Measurements from ENCODE around the gene EZR.

The EZR gene

GRCh38 chr6:158769234-158769770, 49.9 kb downstream of the EZR start:
- Histone ChIP-seq H3K9ac (ENCODE audit: low read depth, low read length) (no peak overlapping the region), H3K4me1 (ENCODE audit: insufficient read depth, low read length) (peaks cover 12% of the 10 kb centered on the region; the same call in 1 of the 2 replicates), H3K9me3 (ENCODE audit: insufficient read depth, low read depth, low read length) (no peaks in the 10 kb centered on the region), H3K4me3 (ENCODE audit: low read length) (no peak overlapping the region), H3K27ac (ENCODE audit: low read length) (no peak overlapping the region), H3K27me3 (ENCODE audit: insufficient read depth, low read length) (no peaks in the 10 kb centered on the region), H3K36me3 (ENCODE audit: insufficient read depth, low read depth, low read length) (peaks cover 100% of the 10 kb centered on the region)

GRCh38 chr6:158768436-158768835, 50.7 kb downstream of the EZR start:
- peaks cover 92% of the 10 kb centered on the region for H3K36me3 ChIP-seq (ENCODE audit: insufficient read depth, low read depth, low read length)
- no peak overlapping the region for H3K4me3 ChIP-seq (ENCODE audit: low read length)
- no peaks in the 10 kb centered on the region for H3K9me3 ChIP-seq (ENCODE audit: insufficient read depth, low read depth, low read length)
- no peak overlapping the region for H3K27ac ChIP-seq (ENCODE audit: low read length)
- H3K9ac ChIP-seq (ENCODE audit: low read depth, low read length): no peak overlapping the region
- H3K27me3 ChIP-seq (ENCODE audit: insufficient read depth, low read length): no peaks in the 10 kb centered on the region
- peaks cover 5% of the 10 kb centered on the region; the same call in 1 of the 2 replicates for H3K4me1 ChIP-seq (ENCODE audit: insufficient read depth, low read length)

- no peak overlapping the region for H3K27ac ChIP-seq (ENCODE audit: low read length)
- no peak overlapping the region for H3K4me3 ChIP-seq (ENCODE audit: low read length)
- H3K4me1 ChIP-seq (ENCODE audit: insufficient read depth, low read length): no peaks in the 10 kb centered on the region
- peaks cover 85% of the 10 kb centered on the region for H3K36me3 ChIP-seq (ENCODE audit: insufficient read depth, low read depth, low read length)
- H3K9ac ChIP-seq (ENCODE audit: low read depth, low read length): no peak overlapping the region
- H3K9me3 ChIP-seq (ENCODE audit: insufficient read depth, low read depth, low read length): no peaks in the 10 kb centered on the region
- no peaks in the 10 kb centered on the region for H3K27me3 ChIP-seq (ENCODE audit: insufficient read depth, low read length)
Observed at GRCh38 chr6:158767709-158768108, 51.5 kb downstream of the EZR start.

GRCh38 chr6:158766621-158767455, 52.3 kb downstream of the EZR start:
- no peak overlapping the region for H3K9ac ChIP-seq (ENCODE audit: low read depth, low read length)
- peaks cover 76% of the 10 kb centered on the region for H3K36me3 ChIP-seq (ENCODE audit: insufficient read depth, low read depth, low read length)
- no peaks in the 10 kb centered on the region for H3K9me3 ChIP-seq (ENCODE audit: insufficient read depth, low read depth, low read length)
- H3K27me3 ChIP-seq (ENCODE audit: insufficient read depth, low read length): no peaks in the 10 kb centered on the region
- no peak overlapping the region for H3K27ac ChIP-seq (ENCODE audit: low read length)
- H3K4me1 ChIP-seq (ENCODE audit: insufficient read depth, low read length): no peaks in the 10 kb centered on the region
- no peak overlapping the region for H3K4me3 ChIP-seq (ENCODE audit: low read length)

- no peak overlapping the region for H3K27ac ChIP-seq (ENCODE audit: low read length)
- peaks cover 63% of the 10 kb centered on the region for H3K36me3 ChIP-seq (ENCODE audit: insufficient read depth, low read depth, low read length)
- no peak overlapping the region for H3K9ac ChIP-seq (ENCODE audit: low read depth, low read length)
- H3K4me3 ChIP-seq (ENCODE audit: low read length): no peak overlapping the region
- no peaks in the 10 kb centered on the region for H3K4me1 ChIP-seq (ENCODE audit: insufficient read depth, low read length)
- no peaks in the 10 kb centered on the region for H3K9me3 ChIP-seq (ENCODE audit: insufficient read depth, low read depth, low read length)
- no peaks in the 10 kb centered on the region for H3K27me3 ChIP-seq (ENCODE audit: insufficient read depth, low read length)
Observed at GRCh38 chr6:158765499-158766068, 53.6 kb downstream of the EZR start.

- Histone ChIP-seq H3K27ac (ENCODE audit: low read length) (no peak overlapping the region), H3K9me3 (ENCODE audit: insufficient read depth, low read depth, low read length) (no peaks in the 10 kb centered on the region), H3K4me3 (ENCODE audit: low read length) (no peak overlapping the region), H3K9ac (ENCODE audit: low read depth, low read length) (no peak overlapping the region), H3K36me3 (ENCODE audit: insufficient read depth, low read depth, low read length) (peaks cover 57% of the 10 kb centered on the region), H3K4me1 (ENCODE audit: insufficient read depth, low read length) (no peaks in the 10 kb centered on the region), H3K27me3 (ENCODE audit: insufficient read depth, low read length) (no peaks in the 10 kb centered on the region)
Observed at GRCh38 chr6:158764926-158765325, 54.2 kb downstream of the EZR start.

- Histone ChIP-seq H3K4me3 (ENCODE audit: low read length) (no peak overlapping the region), H3K9me3 (ENCODE audit: insufficient read depth, low read depth, low read length) (no peaks in the 10 kb centered on the region), H3K27me3 (ENCODE audit: insufficient read depth, low read length) (no peaks in the 10 kb centered on the region), H3K27ac (ENCODE audit: low read length) (no peak overlapping the region), H3K4me1 (ENCODE audit: insufficient read depth, low read length) (no peaks in the 10 kb centered on the region), H3K9ac (ENCODE audit: low read depth, low read length) (no peak overlapping the region), H3K36me3 (ENCODE audit: insufficient read depth, low read depth, low read length) (peaks cover 51% of the 10 kb centered on the region)
Observed at GRCh38 chr6:158764183-158764849, 54.9 kb downstream of the EZR start.

GRCh38 chr6:158763434-158764182, 55.6 kb downstream of the EZR start:
- Histone ChIP-seq H3K27me3 (ENCODE audit: insufficient read depth, low read length) (no peaks in the 10 kb centered on the region), H3K36me3 (ENCODE audit: insufficient read depth, low read depth, low read length) (peaks cover 44% of the 10 kb centered on the region)

GRCh38 chr6:158762787-158763433, 56.3 kb downstream of the EZR start:
- Histone ChIP-seq H3K4me1 (ENCODE audit: insufficient read depth, low read length) (peaks cover 7% of the 10 kb centered on the region; the same call in 1 of the 2 replicates), H3K9ac (ENCODE audit: low read depth, low read length) (no peak overlapping the region), H3K36me3 (ENCODE audit: insufficient read depth, low read depth, low read length) (peaks cover 37% of the 10 kb centered on the region), H3K4me3 (ENCODE audit: low read length) (no peak overlapping the region), H3K27me3 (ENCODE audit: insufficient read depth, low read length) (no peaks in the 10 kb centered on the region), H3K27ac (ENCODE audit: low read length) (no peak overlapping the region), H3K9me3 (ENCODE audit: insufficient read depth, low read depth, low read length) (no peaks in the 10 kb centered on the region)

More at GRCh38 chr6:158763434-158764182, 55.6 kb downstream of the EZR start:
- no peaks in the 10 kb centered on the region for H3K9me3 ChIP-seq (ENCODE audit: insufficient read depth, low read depth, low read length)
- no peak overlapping the region for H3K27ac ChIP-seq (ENCODE audit: low read length)
- H3K4me1 ChIP-seq (ENCODE audit: insufficient read depth, low read length): peaks cover 2% of the 10 kb centered on the region; the same call in 1 of the 2 replicates
- no peak overlapping the region for H3K9ac ChIP-seq (ENCODE audit: low read depth, low read length)
- no peak overlapping the region for H3K4me3 ChIP-seq (ENCODE audit: low read length)

GRCh38 chr6:158761746-158762145, 57.4 kb downstream of the EZR start:
- H3K27me3 ChIP-seq (ENCODE audit: insufficient read depth, low read length): no peaks in the 10 kb centered on the region
- no peak overlapping the region for H3K27ac ChIP-seq (ENCODE audit: low read length)
- peaks cover 9% of the 10 kb centered on the region; the same call in 1 of the 2 replicates for H3K4me1 ChIP-seq (ENCODE audit: insufficient read depth, low read length)
- no peak overlapping the region for H3K4me3 ChIP-seq (ENCODE audit: low read length)
- H3K9me3 ChIP-seq (ENCODE audit: insufficient read depth, low read depth, low read length): no peaks in the 10 kb centered on the region
- H3K9ac ChIP-seq (ENCODE audit: low read depth, low read length): no peak overlapping the region
- peaks cover 25% of the 10 kb centered on the region for H3K36me3 ChIP-seq (ENCODE audit: insufficient read depth, low read depth, low read length)

All from iPS-20b (cell line).